BJ (cell line): ENCODE results near the gene CASTOR1. TPM values are rescaled to one million over a fixed set of nuclear protein-coding genes. Genes with fewer than 3 reads are reported as not detected.

ENCODE experiments used
- CTCF ChIA-PET: fragments of 350-600 bp; formaldehyde crosslinking; extraction: SDS; loops from one replicate; lab custom pipeline; 2021; ENCODE audit warnings: antibody characterized with exemption, inconsistent platforms; lab: Yijun Ruan, JAX
- POLR2A ChIA-PET: fragments of 300-600 bp; sonication (Branson Sonifier 250); formaldehyde crosslinking; extraction: SDS; loops from one replicate; lab custom pipeline; 2021; ENCODE audit warnings: antibody characterized with exemption; lab: Charles Lee
- DNase-seq: peaks from one replicate; pipeline ENCODE4 v3.0.0-alpha.2; 2011; ENCODE audit warnings: low read depth
- H3K27me3 ChIP-seq: 2 replicates; pipeline ENCODE4 v1.6.0; 2011; ENCODE audit warnings: low read length; ENCODE audit not compliant: control insufficient read depth, insufficient read depth
- H3K36me3 ChIP-seq: 2 replicates; pipeline ENCODE4 v1.5.1; 2011; ENCODE audit warnings: low read length; ENCODE audit not compliant: control insufficient read depth, insufficient read depth
- H3K4me3 ChIP-seq: 2 replicates; pipeline ENCODE4 v1.5.1; 2011; ENCODE audit warnings: low read depth, mild to moderate bottlenecking, control low read depth, low read length
- polyA plus RNA-seq: library from polyadenylated mRNA; depleted of rRNA; stranded (reverse); fragments of >200 nt; gene quantifications from 2 replicates; pipeline ENCODE4 v1.2.3, GENCODE V29; 2011
- TF ChIP-seq, protein P1 (sequence below): IDR thresholded peaks from 2 replicates; pipeline ENCODE4 v1.5.1; 2011; ENCODE audit warnings: low read depth, mild to moderate bottlenecking, control low read depth, inconsistent platforms, low read length, moderate library complexity; ENCODE audit not compliant: insufficient read depth

The CASTOR1 gene
- polyA plus RNA-seq, 1 experiment: 16.4 TPM

DNA sequence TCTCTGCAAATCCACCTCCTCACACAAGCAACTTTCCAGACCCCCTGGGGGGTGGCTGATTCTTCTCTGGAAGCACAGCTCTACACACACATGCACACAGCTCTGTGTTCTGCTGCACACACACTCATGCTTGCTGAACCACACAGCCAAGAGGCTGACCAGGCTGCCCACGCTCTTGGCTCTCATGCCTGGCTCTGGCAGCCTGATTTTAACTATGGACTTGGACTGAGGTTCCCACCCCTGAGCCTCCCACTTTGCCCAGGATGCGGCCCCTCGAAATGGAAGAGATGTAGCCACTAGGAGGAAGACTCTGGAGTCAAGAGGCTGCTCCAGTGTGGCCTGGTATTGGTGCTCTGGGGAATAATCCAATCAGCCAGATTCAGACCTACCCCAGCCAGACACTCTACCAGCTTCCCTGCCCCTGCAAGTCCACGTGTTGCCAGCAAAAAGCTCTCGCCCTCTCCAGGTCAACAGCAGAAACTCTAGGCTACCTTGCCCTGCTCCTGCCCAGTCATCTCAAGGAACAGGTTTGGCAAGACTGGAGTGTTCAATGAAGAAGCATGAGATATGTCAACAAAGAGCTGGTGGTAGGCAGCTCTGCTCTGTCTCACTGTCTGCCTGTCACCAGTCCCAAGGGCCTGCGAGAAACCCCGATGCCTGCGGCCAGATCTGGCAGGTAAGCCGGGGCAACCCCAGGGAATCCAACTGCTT is 8.8 kb upstream of the CASTOR1 start:
- CTCF ChIA-PET: interaction anchor here (1.9 kb wide), 1 partner anchor 10 kb away, joined by 6 read pairs; the partner anchor contains the start of gene CASTOR1
- Histone ChIP-seq H3K27me3 (no peaks in the 10 kb centered on the region), H3K36me3 (peaks cover 51% of the 10 kb centered on the region), H3K4me3 (no peak overlapping the region)
- DNase-seq: no peak
- POLR2A ChIA-PET: no interaction called here
- TF ChIP-seq, protein P1, sequence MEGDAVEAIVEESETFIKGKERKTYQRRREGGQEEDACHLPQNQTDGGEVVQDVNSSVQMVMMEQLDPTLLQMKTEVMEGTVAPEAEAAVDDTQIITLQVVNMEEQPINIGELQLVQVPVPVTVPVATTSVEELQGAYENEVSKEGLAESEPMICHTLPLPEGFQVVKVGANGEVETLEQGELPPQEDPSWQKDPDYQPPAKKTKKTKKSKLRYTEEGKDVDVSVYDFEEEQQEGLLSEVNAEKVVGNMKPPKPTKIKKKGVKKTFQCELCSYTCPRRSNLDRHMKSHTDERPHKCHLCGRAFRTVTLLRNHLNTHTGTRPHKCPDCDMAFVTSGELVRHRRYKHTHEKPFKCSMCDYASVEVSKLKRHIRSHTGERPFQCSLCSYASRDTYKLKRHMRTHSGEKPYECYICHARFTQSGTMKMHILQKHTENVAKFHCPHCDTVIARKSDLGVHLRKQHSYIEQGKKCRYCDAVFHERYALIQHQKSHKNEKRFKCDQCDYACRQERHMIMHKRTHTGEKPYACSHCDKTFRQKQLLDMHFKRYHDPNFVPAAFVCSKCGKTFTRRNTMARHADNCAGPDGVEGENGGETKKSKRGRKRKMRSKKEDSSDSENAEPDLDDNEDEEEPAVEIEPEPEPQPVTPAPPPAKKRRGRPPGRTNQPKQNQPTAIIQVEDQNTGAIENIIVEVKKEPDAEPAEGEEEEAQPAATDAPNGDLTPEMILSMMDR: no peak

DNA sequence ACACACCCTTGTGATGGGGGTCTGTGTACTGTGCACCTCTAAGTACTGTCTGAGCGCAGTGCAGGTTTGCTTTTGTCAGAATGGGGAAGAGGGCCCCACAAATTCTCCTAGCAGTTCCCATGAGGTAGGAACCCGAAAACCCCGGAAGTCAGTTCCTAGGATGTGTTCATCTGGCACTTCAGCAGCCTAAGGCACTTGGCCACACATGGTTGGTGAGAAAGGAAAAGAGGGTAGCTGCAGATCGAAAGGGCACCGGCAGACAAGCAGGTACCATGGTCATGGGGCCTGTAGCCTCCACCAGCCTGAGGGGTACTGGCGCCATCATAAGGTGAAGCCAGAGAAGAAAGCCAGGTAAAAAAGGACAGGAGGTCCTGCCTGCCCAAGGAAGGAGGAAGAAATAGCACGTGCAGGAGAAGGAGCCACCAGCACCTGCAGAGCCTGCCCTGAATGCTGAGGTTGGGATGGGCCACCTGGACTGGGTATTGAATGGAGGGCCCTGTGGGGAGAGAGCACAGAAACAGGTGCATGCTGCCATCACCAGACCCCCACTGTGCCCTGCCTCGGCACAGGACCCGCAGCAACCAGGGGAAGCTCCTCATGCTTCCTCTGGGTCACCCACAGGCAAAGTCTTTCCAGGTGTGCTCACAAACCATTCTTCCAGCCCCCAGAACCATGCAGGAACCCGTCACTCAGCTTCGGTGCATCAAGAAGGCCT is 8.1 kb upstream of the CASTOR1 start:
- DNase-seq: no peak
- POLR2A ChIA-PET: no interaction called here
- Histone ChIP-seq H3K4me3 (no peak overlapping the region), H3K27me3 (no peaks in the 10 kb centered on the region), H3K36me3 (peaks cover 55% of the 10 kb centered on the region)
- CTCF ChIA-PET: interaction anchor here (1.5 to 1.9 kb wide), 2 partner anchors 9 to 78 kb away, joined by 3 to 6 read pairs; partner anchors contain the start of gene CASTOR1
- TF ChIP-seq, protein P1: no peak

DNA sequence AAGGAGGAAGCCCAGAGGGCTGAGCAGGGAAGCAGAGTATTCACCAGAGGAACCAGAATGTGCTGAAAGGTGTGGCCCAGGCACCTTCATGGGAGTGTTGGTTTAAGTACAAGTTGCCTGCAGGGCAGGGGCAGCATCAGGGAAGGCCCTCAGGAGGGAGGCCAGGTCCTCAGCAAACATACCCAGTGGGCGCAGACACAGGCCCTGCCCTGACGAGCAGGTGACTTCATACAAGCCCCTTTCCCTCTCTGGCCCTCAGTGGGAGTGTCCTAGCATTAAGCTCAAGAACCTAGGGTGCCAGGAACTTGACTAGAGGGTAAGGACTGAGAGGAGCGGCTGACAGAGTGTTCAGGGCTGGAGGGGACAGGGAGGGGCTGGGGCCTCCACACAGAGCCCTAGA is 7.5 kb upstream of the CASTOR1 start:
- no peaks in the 10 kb centered on the region for H3K27me3 ChIP-seq
- POLR2A ChIA-PET: no interaction called here
- TF ChIP-seq, protein P1: no peak
- CTCF ChIA-PET: interaction anchor here (1.5 kb wide), 1 partner anchor 78 kb away, joined by 3 read pairs; no protein-coding TSS in a partner anchor
- DNase-seq: no peak
- H3K4me3 ChIP-seq: no peak overlapping the region
- H3K36me3 ChIP-seq: peaks cover 55% of the 10 kb centered on the region

DNA sequence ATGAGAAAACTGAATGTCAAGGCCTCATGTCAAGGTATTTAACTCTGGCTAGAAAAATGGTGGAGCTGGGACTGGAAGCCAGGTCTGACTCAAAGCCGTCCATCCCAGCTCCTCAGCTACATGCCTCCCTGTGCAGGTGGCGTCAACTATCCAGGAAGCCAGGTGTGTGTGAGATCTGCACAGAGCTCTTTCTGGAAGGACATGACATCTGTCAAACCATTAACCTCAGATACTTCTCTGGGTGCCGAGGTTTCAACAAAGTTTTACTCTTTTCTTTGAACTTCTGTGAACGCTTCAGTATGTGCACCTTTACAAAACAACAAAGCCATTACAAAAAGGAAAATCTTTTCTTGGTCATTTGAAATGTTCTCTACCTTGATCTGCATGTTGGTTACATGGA is 7.0 kb upstream of the CASTOR1 start:
- ChIA-PET CTCF (interaction anchor here (1.5 kb wide), 1 partner anchor 79 kb away, joined by 3 read pairs; no protein-coding TSS in a partner anchor), POLR2A (no interaction called here)
- H3K27me3 ChIP-seq: no peaks in the 10 kb centered on the region
- no peak overlapping the region for H3K4me3 ChIP-seq
- DNase-seq: no peak
- peaks cover 57% of the 10 kb centered on the region for H3K36me3 ChIP-seq
- TF ChIP-seq, protein P1: no peak

DNA sequence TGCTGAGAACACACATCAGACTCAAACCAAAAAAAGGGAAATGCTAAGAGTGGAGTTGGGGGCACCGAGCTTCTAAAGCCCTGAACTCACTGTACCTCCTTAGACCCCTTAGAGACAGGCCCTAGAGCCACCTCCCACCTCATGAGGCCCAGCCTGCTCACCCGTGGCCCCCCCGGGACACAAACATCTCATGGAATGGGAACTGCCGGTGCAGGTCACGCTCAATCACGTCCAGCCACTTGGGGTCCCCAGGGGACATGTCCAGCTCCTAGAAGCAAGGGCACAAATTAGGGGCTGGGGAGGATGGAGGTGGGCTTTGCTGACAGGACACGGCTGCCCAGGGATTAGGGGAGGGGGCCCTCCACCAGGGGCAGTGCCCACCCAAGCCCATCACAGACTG is 6.3 kb upstream of the CASTOR1 start:
- no peak for DNase-seq
- H3K27me3 ChIP-seq: no peaks in the 10 kb centered on the region
- peaks cover 56% of the 10 kb centered on the region for H3K36me3 ChIP-seq
- ChIA-PET POLR2A (no interaction called here), CTCF (no interaction called here)
- TF ChIP-seq, protein P1: no peak
- H3K4me3 ChIP-seq: no peak overlapping the region
